ENCODE data around the gene GLTP.
"Not testable (repeated sequence)": the region's sequence is repeated elsewhere in the genome, so short reads cannot be mapped to it uniquely, and the experiment has no call there.

Gene GLTP

GRCh38 chr12:109881752-109882151 lies 1.4 kb upstream of the GLTP start:
- no peak for DNase-seq (ENCODE audit: low read depth, low spot score)
- no peak overlapping the region for H3K4me3 ChIP-seq (ENCODE audit: low read length)

GRCh38 chr12:109880938-109881337 lies 597 bp upstream of the GLTP start:
- no peak for DNase-seq (ENCODE audit: low read depth, low spot score)
- peak overlapping the region; percentile 58 for H3K4me3 ChIP-seq (ENCODE audit: low read length)

GRCh38 chr12:109879351-109880042 lies 844 bp downstream of the GLTP start:
- DNase-seq (ENCODE audit: low read depth, low spot score): no peak
- peak overlapping the region; percentile 74 for H3K4me3 ChIP-seq (ENCODE audit: low read length)

GRCh38 chr12:109878749-109879148 lies 1.6 kb downstream of the GLTP start:
- H3K4me3 ChIP-seq (ENCODE audit: low read length): no peak overlapping the region
- DNase-seq (ENCODE audit: low read depth, low spot score): no peak

- no peak for DNase-seq (ENCODE audit: low read depth, low spot score)
- no peak overlapping the region for H3K4me3 ChIP-seq (ENCODE audit: low read length)
Observed at GRCh38 chr12:109878247-109878625, 2.1 kb downstream of the GLTP start.

- H3K4me3 ChIP-seq (ENCODE audit: low read length): no peak overlapping the region
- no peak for DNase-seq (ENCODE audit: low read depth, low spot score)
Observed at GRCh38 chr12:109877504-109878246, 2.7 kb downstream of the GLTP start.

- no peak for DNase-seq (ENCODE audit: low read depth, low spot score)
- H3K4me3 ChIP-seq (ENCODE audit: low read length): no peak overlapping the region
Observed at GRCh38 chr12:109876406-109876805, 3.9 kb downstream of the GLTP start.

GRCh38 chr12:109875572-109876131 lies 4.7 kb downstream of the GLTP start:
- no peak overlapping the region for H3K4me3 ChIP-seq (ENCODE audit: low read length)
- DNase-seq (ENCODE audit: low read depth, low spot score): no peak

- no peak for DNase-seq (ENCODE audit: low read depth, low spot score)
Observed at GRCh38 chr12:109873653-109874052, 6.7 kb downstream of the GLTP start.

GRCh38 chr12:109871668-109872314 lies 8.6 kb downstream of the GLTP start:
- no peak for DNase-seq (ENCODE audit: low read depth, low spot score)
- no peak overlapping the region for H3K4me3 ChIP-seq (ENCODE audit: low read length)

More at GRCh38 chr12:109873653-109874052, 6.7 kb downstream of the GLTP start:
- no peak overlapping the region for H3K4me3 ChIP-seq (ENCODE audit: low read length)

GRCh38 chr12:109870648-109871047 lies 9.7 kb downstream of the GLTP start:
- peak; percentile 35 for DNase-seq (ENCODE audit: low read depth, low spot score)
- H3K4me3 ChIP-seq (ENCODE audit: low read length): no peak overlapping the region

- DNase-seq (ENCODE audit: low read depth, low spot score): no peak
- no peak overlapping the region for H3K4me3 ChIP-seq (ENCODE audit: low read length)
Observed at GRCh38 chr12:109868182-109869051, 11.9 kb downstream of the GLTP start.

GRCh38 chr12:109864916-109865315 lies 15.4 kb downstream of the GLTP start:
- H3K4me3 ChIP-seq (ENCODE audit: low read length): no peak overlapping the region
- no peak for DNase-seq (ENCODE audit: low read depth, low spot score)

GRCh38 chr12:109863847-109864712 lies 16.3 kb downstream of the GLTP start:
- no peak overlapping the region for H3K4me3 ChIP-seq (ENCODE audit: low read length)
- DNase-seq (ENCODE audit: low read depth, low spot score): no peak

GRCh38 chr12:109862491-109862890 lies 17.9 kb downstream of the GLTP start:
- not testable (repeated sequence) for DNase-seq (ENCODE audit: low read depth, low spot score); H3K4me3 ChIP-seq (ENCODE audit: low read length)

- no peak for DNase-seq (ENCODE audit: low read depth, low spot score)
- H3K4me3 ChIP-seq (ENCODE audit: low read length): no peak overlapping the region
Observed at GRCh38 chr12:109861689-109862314, 18.5 kb downstream of the GLTP start.

GRCh38 chr12:109860977-109861376 lies 19.4 kb downstream of the GLTP start:
- no peak overlapping the region for H3K4me3 ChIP-seq (ENCODE audit: low read length)
- DNase-seq (ENCODE audit: low read depth, low spot score): no peak

GRCh38 chr12:109858764-109859163 lies 21.6 kb downstream of the GLTP start:
- no peak overlapping the region for H3K4me3 ChIP-seq (ENCODE audit: low read length)
- DNase-seq (ENCODE audit: low read depth, low spot score): no peak
